Activated CD4-positive, alpha-beta T cell treated with anti-CD3 and anti-CD28 coated beads for 36 hours (primary cell): ENCODE results near the gene MAD1L1. TPM values are rescaled to one million over a fixed set of nuclear protein-coding genes. Genes with fewer than 3 reads are reported as not detected.

Experiments used
- ATAC-seq: fragments of 200-7000 bp; cut with Tn5 transposase; one replicate; pipeline ENCODE4 v1.10.0; 2021; ENCODE audit warnings: mild to moderate bottlenecking, moderate library complexity
- CTCF ChIA-PET: fragments of 350-600 bp; sonication (Branson Sonifier 250); formaldehyde crosslinking; loops from one replicate; lab custom pipeline; 2021; ENCODE audit warnings: antibody characterized with exemption; lab: Charles Lee
- POLR2A ChIA-PET: fragments of 350-600 bp; sonication (Branson Sonifier 250); formaldehyde crosslinking; loops from one replicate; lab custom pipeline; 2021; ENCODE audit warnings: antibody characterized with exemption, inconsistent platforms; lab: Charles Lee
- DNase-seq: peaks from one replicate; pipeline ENCODE4 v3.0.0-alpha.2; 2020
- H3K27ac Mint-ChIP-seq: one replicate; pipeline ENCODE4 v1.8.0; 2021; ENCODE audit warnings: mixed read lengths
- H3K27me3 Mint-ChIP-seq: one replicate; pipeline ENCODE4 v1.8.0; 2021; ENCODE audit warnings: mixed read lengths
- H3K36me3 Mint-ChIP-seq: one replicate; pipeline ENCODE4 v1.8.0; 2021; ENCODE audit warnings: low read depth, mixed read lengths
- H3K4me1 Mint-ChIP-seq: one replicate; pipeline ENCODE4 v1.8.0; 2021; ENCODE audit warnings: mixed read lengths
- H3K4me3 Mint-ChIP-seq: one replicate; pipeline ENCODE4 v1.8.0; 2021; ENCODE audit warnings: mild to moderate bottlenecking, moderate library complexity, mixed read lengths
- H3K9me3 Mint-ChIP-seq: one replicate; pipeline ENCODE4 v1.8.0; 2021; ENCODE audit warnings: low read depth, mixed read lengths
- intact Hi-C, 2 experiments: fragments of 100-400 bp; cut with DNase I in 1 of 2; cut with micrococcal nuclease in 1 of 2; formaldehyde crosslinking; loops; one replicate each; pipeline versions ENCODE4 v1.14.2 to v1.15.1; 2022 to 2024; cut with DNase I, micrococcal nuclease
- total RNA-seq, 2 experiments: library from RNA; stranded (reverse); gene quantifications; one replicate each; pipeline ENCODE4 v1.2.3, GENCODE V29; 2021

The MAD1L1 gene
- total RNA-seq, 2 experiments from 2014 or later: 50.2 to 61.7 TPM

DNA sequence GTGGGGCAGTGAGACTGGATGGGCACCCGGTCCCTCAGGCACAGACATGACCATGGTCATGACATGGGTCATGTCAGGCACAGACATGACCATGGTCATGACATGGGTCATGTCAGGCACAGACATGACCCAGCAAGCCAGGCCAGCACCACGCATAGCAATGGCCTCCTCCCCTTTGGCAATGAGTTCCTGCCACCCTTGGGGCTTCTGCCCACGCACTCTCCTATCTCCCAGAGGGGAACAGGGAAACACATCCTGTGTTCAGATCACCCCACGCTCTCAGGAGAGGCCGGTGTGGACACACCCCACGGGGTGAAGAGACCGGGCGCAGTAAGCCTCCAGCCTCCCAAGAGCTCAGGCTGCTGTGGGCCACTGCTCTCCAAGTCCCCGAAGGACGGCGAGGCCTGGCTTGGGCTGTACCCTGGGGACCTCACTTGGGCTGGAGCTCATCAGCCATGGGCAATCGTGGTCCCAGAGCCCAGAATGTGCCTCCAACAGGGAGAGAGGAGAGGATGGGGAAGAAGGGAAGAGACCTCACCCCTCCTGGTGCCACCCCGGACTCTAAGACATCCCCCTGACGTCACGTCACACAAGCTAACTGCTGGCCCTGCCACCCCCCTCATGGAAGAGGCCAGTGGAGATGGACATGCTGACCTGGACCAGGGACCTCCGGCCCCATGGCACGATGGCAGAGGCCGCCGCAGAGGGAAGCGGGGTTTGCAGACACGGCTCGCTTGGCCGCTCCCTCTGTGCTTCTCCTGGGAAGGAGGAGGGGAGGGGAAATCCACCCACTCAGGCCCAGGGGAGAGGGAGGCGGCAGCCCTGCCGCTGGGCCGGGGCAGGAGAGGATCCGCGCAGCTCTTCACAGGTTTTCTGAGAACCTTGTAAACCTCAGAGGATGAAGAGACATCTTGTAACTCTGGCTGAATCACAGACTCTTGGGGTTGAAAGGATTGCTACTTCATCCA lies 293.0 kb downstream of the MAD1L1 start:
- intact Hi-C loops: loop anchor here (1.0 to 5.0 kb wide), 13 partner anchors 13 to 1017 kb away; partner anchors contain the start of genes EIF3B (in 1 of the 2) and SNX8 (in 1 of the 2)
- POLR2A ChIA-PET: interaction anchor here (0.5 to 1.6 kb wide), 4 partner anchors 12 to 399 kb away, joined by 3 to 6 read pairs (median 4); no protein-coding TSS in a partner anchor
- Mint-ChIP-seq H3K36me3 (peaks cover 11% of the 10 kb centered on the region), H3K27me3 (no peaks in the 10 kb centered on the region), H3K27ac (peak overlapping the region; percentile 93), H3K9me3 (no peaks in the 10 kb centered on the region), H3K4me3 (peak overlapping the region; percentile 81), H3K4me1 (peaks cover 79% of the 10 kb centered on the region)
- CTCF ChIA-PET: interaction anchor here (0.6 to 1.5 kb wide), 5 partner anchors 12 to 57 kb away, joined by 3 to 4 read pairs (median 3); no protein-coding TSS in a partner anchor
- ATAC-seq (peak; percentile 60), DNase-seq (peak; percentile 54)

DNA sequence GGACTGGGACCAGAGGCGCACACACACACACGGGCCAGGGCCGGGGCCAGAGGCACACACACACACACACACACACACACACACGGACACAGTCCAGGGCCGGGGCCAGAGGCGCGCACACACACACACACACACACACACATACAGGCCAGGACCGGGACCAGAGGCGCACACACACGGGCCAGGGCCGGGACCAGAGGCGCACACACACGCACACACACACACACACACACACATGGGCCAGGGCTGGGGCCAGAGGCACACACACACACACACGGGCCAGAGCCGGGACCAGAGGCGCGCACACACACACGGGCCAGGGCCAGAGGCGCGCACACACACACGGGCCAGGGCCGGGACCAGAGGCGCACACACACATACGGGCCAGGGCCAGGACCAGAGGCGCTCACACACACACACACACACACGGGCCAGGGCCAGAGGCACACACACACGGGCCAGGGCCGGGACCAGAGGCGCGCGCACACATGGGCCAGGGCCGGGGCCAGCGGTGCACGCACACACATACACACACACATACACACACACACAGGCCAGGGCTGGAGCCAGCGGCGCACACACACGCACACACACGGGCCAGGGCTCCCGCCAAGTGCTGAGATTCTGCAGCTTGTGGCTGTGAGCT lies 293.8 kb downstream of the MAD1L1 start:
- ChIA-PET POLR2A (interaction anchor here (1.1 kb wide), 1 partner anchor 19 kb away, joined by 3 read pairs; no protein-coding TSS in a partner anchor), CTCF (interaction anchor here (0.9 to 1.0 kb wide), 2 partner anchors 12 to 17 kb away, joined by 3 read pairs; no protein-coding TSS in a partner anchor)
- Mint-ChIP-seq H3K4me1 (peaks cover 80% of the 10 kb centered on the region), H3K27me3 (no peaks in the 10 kb centered on the region), H3K27ac (peak overlapping the region; percentile 93), H3K36me3 (peaks cover 17% of the 10 kb centered on the region), H3K9me3 (no peaks in the 10 kb centered on the region), H3K4me3 (peak overlapping the region; percentile 81)
- intact Hi-C loops: no loop called here
- ATAC-seq (peak; percentile 3), DNase-seq (peak; percentile 51)

DNA sequence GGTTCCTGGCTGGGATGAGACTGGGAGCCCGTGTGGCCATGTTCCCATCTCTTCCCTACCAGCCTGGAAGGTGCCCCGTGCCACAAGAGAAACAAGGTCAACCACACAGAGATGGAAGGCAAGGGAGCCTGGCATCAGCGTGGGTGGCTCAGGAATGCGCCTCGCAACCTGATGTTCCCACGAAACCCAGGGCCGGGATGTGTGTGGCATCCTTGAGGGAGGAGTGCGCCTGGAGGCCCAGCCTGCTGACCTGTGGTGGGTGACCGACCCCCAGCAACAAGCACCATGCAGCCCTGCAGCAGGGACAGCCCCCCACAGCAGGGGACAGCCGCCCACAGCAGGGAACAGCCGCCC lies 295.5 kb downstream of the MAD1L1 start:
- DNase-seq (no peak), ATAC-seq (no peak)
- H3K4me3 Mint-ChIP-seq: peak overlapping the region; percentile 48
- H3K36me3 Mint-ChIP-seq: peaks cover 28% of the 10 kb centered on the region
- ChIA-PET CTCF (no interaction called here), POLR2A (no interaction called here)
- H3K27ac Mint-ChIP-seq: no peak overlapping the region
- intact Hi-C loops: no loop called here
- H3K27me3 Mint-ChIP-seq: no peaks in the 10 kb centered on the region
- peaks cover 63% of the 10 kb centered on the region for H3K4me1 Mint-ChIP-seq
- no peaks in the 10 kb centered on the region for H3K9me3 Mint-ChIP-seq

DNA sequence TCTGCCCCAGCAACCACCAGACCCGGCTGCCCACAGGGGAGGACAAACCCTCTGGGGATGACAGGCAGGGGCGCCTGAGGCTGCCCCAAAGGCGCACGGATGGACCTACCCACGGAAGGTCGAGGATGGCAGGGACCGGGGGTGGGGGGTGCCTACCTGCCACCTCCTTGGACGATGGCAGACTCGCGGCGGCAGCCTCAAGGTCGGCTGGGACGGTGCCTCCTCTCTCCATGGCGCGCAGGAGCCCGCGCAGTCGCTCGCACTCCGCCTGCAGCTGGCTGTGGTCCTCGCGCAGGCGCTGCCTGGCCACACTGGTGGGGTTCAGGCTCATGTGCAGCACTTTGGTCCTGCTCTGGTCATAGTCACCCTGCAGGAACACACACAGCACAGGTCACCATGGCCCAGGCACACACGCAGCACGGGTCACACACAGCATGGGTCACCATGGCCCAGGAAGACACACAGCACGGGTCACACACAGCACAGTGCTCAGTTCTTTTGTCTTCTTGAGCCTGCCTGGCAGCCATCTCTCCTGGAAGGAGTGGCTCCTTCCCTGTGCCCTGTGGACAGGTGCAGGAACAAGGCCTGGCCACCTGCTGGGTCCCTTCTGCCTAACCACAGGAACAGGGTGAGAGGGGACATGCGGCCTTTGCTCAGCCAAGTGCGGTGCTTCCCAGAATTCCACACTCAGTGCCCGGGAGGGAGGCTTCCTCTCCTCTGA lies 296.1 kb downstream of the MAD1L1 start:
- DNase-seq: no peak
- POLR2A ChIA-PET: no interaction called here
- Mint-ChIP-seq H3K4me1 (peaks cover 58% of the 10 kb centered on the region), H3K4me3 (peak overlapping the region; percentile 48), H3K27me3 (no peaks in the 10 kb centered on the region), H3K27ac (no peak overlapping the region), H3K9me3 (no peaks in the 10 kb centered on the region), H3K36me3 (peaks cover 29% of the 10 kb centered on the region)
- no peak for ATAC-seq
- intact Hi-C loops: no loop called here
- CTCF ChIA-PET: no interaction called here

DNA sequence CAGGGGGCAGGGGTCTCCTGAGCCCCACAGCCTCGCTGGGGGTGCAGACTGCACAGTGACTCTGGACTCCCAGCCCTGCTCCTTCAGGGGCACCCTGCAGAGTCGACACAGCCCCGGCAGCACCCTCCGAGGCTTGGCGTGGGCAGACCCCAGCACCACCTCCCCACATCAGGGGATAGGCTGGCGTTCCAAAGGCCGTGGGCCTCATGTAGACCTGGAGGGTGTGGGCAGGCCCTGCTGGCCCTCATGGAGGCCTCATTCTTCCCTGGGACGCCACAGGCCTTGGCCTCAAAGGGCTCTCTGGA lies 296.8 kb downstream of the MAD1L1 start:
- DNase-seq (no peak), ATAC-seq (no peak)
- no peaks in the 10 kb centered on the region for H3K9me3 Mint-ChIP-seq
- POLR2A ChIA-PET: no interaction called here
- H3K4me1 Mint-ChIP-seq: peaks cover 52% of the 10 kb centered on the region
- CTCF ChIA-PET: interaction anchor here (0.5 kb wide), 1 partner anchor 137 kb away, joined by 3 read pairs; no protein-coding TSS in a partner anchor
- H3K27me3 Mint-ChIP-seq: no peaks in the 10 kb centered on the region
- intact Hi-C loops: no loop called here
- H3K4me3 Mint-ChIP-seq: no peak overlapping the region
- H3K36me3 Mint-ChIP-seq: peaks cover 33% of the 10 kb centered on the region
- H3K27ac Mint-ChIP-seq: no peak overlapping the region

DNA sequence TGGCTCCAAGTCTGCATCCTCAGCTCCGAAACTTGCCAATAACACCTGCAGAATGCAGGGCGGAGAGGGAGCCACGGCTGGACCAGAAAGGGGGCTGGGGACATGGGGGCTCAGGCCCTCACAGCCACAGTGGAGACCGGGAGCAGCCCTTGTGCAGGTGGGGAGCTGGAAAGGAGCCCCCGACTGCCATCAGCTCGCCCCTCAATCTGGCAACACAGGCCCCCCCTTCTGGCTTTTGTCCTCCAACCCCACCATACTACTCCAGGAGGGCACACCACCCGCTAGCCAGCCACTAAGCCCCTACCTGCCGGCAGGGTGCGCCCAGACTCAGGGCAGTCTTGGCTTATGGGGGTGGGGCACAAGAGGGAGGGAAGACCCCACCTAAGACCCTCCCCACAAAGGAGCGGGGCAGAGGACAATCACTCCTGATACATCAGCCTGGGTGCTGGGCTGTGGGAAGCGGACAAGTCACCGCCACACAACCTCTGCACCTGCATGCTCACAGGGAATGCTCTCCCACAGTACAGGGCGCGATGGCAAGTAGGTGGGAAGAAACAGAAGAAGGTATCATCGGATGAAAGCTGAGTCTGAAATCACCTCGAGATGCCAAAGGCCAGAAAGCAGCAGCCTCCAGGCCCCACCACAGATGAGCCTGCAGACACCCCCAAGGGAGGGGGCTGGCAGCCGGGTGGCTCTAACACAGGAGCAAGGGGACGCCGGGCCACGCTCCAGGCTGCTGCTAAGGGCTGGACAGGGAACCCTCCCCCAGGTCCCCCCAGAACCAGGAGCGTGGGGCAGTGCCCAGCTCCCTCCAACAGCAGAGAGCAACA lies 297.4 kb downstream of the MAD1L1 start:
- H3K27me3 Mint-ChIP-seq: no peaks in the 10 kb centered on the region
- ChIA-PET CTCF (interaction anchor here (0.5 to 0.7 kb wide), 2 partner anchors 61 to 136 kb away, joined by 3 read pairs; no protein-coding TSS in a partner anchor), POLR2A (no interaction called here)

DNA sequence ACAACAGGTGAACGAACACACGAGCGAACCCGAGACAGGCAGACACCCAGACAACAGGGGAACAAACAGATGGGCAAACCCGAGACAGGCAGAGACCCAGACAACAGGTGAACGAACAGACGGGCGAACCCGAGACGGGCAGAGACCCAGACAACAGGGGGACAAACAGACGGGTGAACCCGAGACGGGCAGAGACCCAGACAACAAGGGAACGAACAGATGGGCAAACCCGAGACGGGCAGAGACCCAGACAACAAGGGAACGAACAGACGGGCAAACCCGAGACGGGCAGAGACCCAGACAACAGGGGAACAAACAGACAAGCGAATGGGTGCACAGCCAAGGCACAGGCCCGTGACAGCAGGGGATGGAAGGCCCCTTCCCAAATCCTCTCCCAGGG lies 298.0 kb downstream of the MAD1L1 start:
- Mint-ChIP-seq H3K9me3 (no peaks in the 10 kb centered on the region), H3K36me3 (peaks cover 35% of the 10 kb centered on the region), H3K4me1 (peaks cover 41% of the 10 kb centered on the region), H3K27ac (no peak overlapping the region), H3K4me3 (no peak overlapping the region), H3K27me3 (no peaks in the 10 kb centered on the region)
- ATAC-seq: no peak
- intact Hi-C loops: no loop called here
- DNase-seq: no peak
- ChIA-PET CTCF (interaction anchor here (0.7 kb wide), 1 partner anchor 62 kb away, joined by 3 read pairs; no protein-coding TSS in a partner anchor), POLR2A (no interaction called here)

More for the DNA sequence above, 297.4 kb downstream of the MAD1L1 start:
- Mint-ChIP-seq H3K36me3 (peaks cover 35% of the 10 kb centered on the region), H3K4me1 (peaks cover 47% of the 10 kb centered on the region), H3K9me3 (no peaks in the 10 kb centered on the region), H3K27ac (no peak overlapping the region), H3K4me3 (no peak overlapping the region)
- DNase-seq (no peak), ATAC-seq (no peak)
- intact Hi-C loops: no loop called here

DNA sequence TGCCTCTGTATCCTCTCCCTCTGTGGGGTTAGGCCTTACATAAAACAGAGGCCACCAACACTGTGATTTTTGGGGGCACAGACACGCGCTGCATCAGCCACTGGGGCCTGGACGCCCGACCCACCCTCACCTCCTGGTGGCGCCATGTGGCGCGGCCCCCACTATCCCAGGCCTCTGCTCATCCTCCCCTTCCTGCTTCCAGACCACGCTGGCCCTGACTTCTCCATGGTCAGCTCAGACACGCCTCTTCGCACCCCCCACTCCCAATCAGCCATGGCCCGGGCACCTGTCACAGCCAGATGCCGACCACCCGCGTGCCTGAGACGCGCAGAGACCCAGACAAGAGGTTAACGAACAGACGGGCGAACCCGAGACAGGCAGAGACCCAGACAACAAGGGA lies 298.7 kb downstream of the MAD1L1 start:
- intact Hi-C loops: no loop called here
- Mint-ChIP-seq H3K27me3 (no peaks in the 10 kb centered on the region), H3K4me3 (no peak overlapping the region), H3K36me3 (peaks cover 35% of the 10 kb centered on the region), H3K9me3 (no peaks in the 10 kb centered on the region), H3K4me1 (peaks cover 39% of the 10 kb centered on the region), H3K27ac (no peak overlapping the region)
- POLR2A ChIA-PET: no interaction called here
- DNase-seq: no peak
- CTCF ChIA-PET: no interaction called here
- ATAC-seq: no peak

DNA sequence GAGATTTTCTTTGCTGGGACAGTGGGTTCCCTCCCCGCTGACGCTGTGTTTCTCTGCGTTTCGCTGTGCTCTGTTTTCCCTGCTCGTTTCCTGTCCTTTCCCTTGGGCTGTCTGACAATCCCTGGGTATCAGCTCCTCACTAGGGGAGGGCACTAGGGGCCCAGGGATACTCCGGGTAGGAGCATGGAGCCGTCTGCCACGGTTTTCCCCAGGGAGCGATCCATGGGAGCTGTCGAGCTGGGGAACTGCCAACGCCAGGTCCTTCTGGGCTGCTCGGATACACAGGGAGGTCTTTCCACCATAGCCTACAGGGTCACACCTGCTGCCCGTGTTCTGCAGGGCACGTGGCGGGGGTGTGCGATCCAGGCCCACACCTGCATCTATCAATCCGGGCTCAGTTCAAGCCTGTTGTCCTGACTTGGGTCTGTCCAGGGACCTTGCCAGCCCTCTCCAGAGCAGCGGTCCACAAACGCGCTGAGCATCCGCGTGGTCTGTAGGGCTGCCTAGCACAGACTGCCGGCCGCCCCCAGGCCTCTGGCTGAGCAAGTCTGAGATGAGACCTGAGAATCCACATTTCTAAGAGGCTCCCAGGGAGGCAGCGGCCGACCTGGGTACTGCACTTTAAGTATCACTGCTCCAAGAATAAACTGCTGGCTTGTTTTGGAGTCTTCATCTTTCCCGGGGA lies 299.5 kb downstream of the MAD1L1 start:
- no peak for ATAC-seq
- H3K4me1 Mint-ChIP-seq: peaks cover 39% of the 10 kb centered on the region

DNA sequence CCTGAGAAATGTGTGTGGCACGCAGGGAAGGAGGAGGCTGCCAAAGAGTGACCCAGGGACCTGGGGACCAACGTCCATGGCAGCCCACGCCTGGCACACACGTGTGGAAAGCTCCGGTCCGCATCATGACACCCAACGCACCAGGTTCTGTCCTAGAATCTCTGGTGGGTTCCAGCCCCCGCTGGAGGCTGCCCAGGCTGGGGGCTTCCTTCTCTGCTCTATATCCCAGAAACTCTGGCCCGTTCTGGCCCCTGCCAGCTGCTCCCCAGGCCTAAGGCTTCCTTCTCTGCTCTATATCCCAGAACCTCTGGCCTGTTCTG lies 300.8 kb downstream of the MAD1L1 start:
- Mint-ChIP-seq H3K9me3 (no peaks in the 10 kb centered on the region), H3K4me1 (peaks cover 46% of the 10 kb centered on the region), H3K27me3 (peaks cover 11% of the 10 kb centered on the region), H3K27ac (no peak overlapping the region), H3K36me3 (peaks cover 39% of the 10 kb centered on the region), H3K4me3 (no peak overlapping the region)
- CTCF ChIA-PET: no interaction called here
- POLR2A ChIA-PET: no interaction called here
- DNase-seq (no peak), ATAC-seq (no peak)
- intact Hi-C loops: no loop called here

More for the DNA sequence above, 299.5 kb downstream of the MAD1L1 start:
- Mint-ChIP-seq H3K4me3 (no peak overlapping the region), H3K27ac (no peak overlapping the region), H3K27me3 (peaks cover under 1% of the 10 kb centered on the region), H3K36me3 (peaks cover 36% of the 10 kb centered on the region), H3K9me3 (no peaks in the 10 kb centered on the region)
- POLR2A ChIA-PET: no interaction called here
- intact Hi-C loops: no loop called here
- CTCF ChIA-PET: no interaction called here
- no peak for DNase-seq
